BLaER1 treated with 17β-estradiol and CSF1 and Interleukin-3, amounts not matched to agents 10 nM and 100 nM (cell line): Measurements from ENCODE around the gene ALKBH8.
"Not testable (repeated sequence)": the region's sequence is repeated elsewhere in the genome, so short reads cannot be mapped to it uniquely, and the experiment has no call there.

Source experiments
- H3K27ac ChIP-seq, 11 experiments: shearing (Covaris generic); formaldehyde crosslinking; 2 replicates each; pipeline ENCODE4 v1.8.1; 2022
- H3K27me3 ChIP-seq, 11 experiments: shearing (Covaris generic); formaldehyde crosslinking; 2 replicates each; pipeline ENCODE4 v1.8.1; 2022
- H3K36me3 ChIP-seq, 11 experiments: shearing (Covaris generic); formaldehyde crosslinking; 2 replicates each; pipeline ENCODE4 v1.8.1; 2022
- H3K4me1 ChIP-seq, 10 experiments: shearing (Covaris generic); formaldehyde crosslinking; 2 replicates each; pipeline ENCODE4 v1.8.1; 2022
- H3K4me2 ChIP-seq, 11 experiments: shearing (Covaris generic); formaldehyde crosslinking; 2 replicates each; pipeline ENCODE4 v1.8.1; 2022
- H3K4me3 ChIP-seq, 10 experiments: shearing (Covaris generic); formaldehyde crosslinking; 2 replicates each; pipeline ENCODE4 v1.8.1; 2022
- H3K9ac ChIP-seq, 11 experiments: shearing (Covaris generic); formaldehyde crosslinking; 2 replicates each; pipeline ENCODE4 v1.8.1; 2022
- H3K9me3 ChIP-seq, 11 experiments: shearing (Covaris generic); formaldehyde crosslinking; replicated peaks in 1 of 11; 2 replicates each; pipeline ENCODE4 v1.8.1; 2022
- H4K20me1 ChIP-seq, 11 experiments: shearing (Covaris generic); formaldehyde crosslinking; 2 replicates each; pipeline ENCODE4 v1.8.1; 2022
- Cebpa-rat ChIP-seq, 11 experiments: shearing (Covaris generic); IDR thresholded peaks; 2 replicates each; pipeline ENCODE4 v1.8.1; 2022

Gene ALKBH8

DNA sequence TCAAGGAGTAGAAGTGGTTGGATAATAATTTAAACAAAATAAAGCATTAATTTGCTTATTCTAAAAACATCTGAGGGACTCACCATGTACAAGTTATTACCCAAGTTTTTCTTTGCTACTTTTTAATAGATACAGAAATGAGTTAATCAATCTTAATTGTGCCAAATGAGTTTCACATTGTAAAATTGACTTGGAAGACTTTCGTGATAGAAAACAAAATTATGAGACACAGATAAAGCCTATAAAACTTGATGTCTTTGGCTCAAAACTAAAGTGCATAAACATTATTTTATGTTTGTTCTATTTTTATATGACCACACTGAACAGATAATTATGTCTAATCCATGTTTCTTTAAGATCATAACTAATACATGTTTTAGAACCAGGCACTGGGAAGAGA, 97.8 kb downstream of the ALKBH8 start:
- Histone ChIP-seq H3K4me3 (no peak overlapping the region), H3K27me3 (no peaks in the 10 kb centered on the region), H4K20me1 (no peaks in the 10 kb centered on the region), H3K27ac (no peak overlapping the region), H3K4me2 (no peak overlapping the region), H3K9me3 (peaks cover 0 to 4% (median 0%) of the 10 kb centered on the region in 11 experiments; a peak in 2 of 22 replicates), H3K36me3 (no peaks in the 10 kb centered on the region), H3K4me1 (peaks cover 0 to 9% (median 6%) of the 10 kb centered on the region in 10 experiments; a peak in 11 of 20 replicates), H3K9ac (no peak overlapping the region)
- TF ChIP-seq Cebpa-rat (IDR thresholded peaks at IDR 0.05) = no peak

DNA sequence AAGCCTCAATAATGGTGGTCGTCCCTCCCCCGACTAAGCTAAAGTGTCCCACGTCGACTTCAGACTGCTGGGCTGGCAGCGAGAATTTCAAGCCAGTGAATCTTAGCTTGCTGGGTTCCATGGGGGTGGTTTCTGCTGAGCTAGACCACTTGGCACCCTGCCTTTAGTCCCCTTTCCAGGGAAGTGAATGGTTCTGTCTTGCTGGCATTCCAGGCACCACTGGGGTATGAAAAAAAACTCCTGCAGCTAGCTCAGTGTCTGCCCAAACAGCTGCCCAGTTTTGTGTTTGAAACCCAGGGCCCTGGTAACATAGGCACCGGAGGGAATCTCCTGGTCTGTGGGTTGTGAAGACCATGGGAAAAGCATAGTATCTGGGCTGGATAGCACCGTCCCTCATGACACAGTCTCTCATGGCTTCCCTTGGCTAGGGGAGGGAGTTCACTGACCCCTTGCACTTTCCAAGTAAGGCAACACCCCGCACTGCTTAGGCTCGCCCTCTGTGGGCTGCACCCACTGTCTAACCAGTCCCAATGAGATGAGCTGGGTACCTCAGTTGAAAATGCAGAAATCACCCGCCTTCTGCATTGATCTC, 99.2 kb downstream of the ALKBH8 start:
- H3K27me3 ChIP-seq, H3K36me3 ChIP-seq, H3K9ac ChIP-seq, H3K4me3 ChIP-seq, H3K4me2 ChIP-seq, H3K9me3 ChIP-seq, H4K20me1 ChIP-seq, H3K4me1 ChIP-seq, H3K27ac ChIP-seq: not testable (repeated sequence)

DNA sequence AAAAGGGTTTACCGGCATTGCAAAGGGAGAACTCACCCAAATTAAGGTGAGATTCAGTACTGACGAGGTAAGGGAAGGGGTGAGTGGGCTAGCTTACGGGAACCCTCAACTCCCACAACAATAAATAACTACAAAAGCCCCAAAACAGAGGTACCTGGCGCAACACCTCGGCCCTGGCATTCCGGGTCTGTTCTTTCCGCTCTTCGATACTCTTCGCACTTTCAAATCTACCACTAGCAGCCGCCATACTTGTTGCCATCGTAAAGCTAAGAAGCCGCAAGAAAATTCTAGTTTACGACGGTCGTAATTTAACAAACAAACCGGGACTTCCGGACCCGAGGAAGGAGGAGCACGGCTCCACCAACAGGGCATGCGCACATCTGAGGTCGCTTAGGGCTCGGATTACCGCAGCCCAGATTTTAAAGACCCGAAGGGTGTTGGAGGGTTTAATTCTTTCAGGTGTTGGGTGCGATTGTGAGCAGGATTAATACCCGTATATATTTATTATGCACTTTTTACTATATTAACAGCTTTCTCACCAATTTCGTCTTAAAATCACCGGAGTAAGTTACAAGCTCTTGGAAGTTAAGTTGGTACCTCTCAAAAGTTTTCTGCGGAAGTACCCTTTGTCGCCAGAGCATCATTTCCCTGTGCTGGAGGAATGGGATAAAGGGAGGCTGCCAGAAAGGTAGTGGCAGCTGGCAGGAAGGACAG, 107.8 kb downstream of the ALKBH8 start, which contains the start of gene CWF19L2:
CWF19L2 (minus strand) TSS at position 268 of the 714 bp plus-strand sequence; CDS start at position 259, 9 bp downstream.
- H3K36me3 ChIP-seq = peaks cover 15 to 32% (median 17%) of the 10 kb centered on the region in 11 experiments
- peaks cover 11 to 25% (median 17%) of the 10 kb centered on the region in 10 experiments for H3K4me1 ChIP-seq
- H3K9me3 ChIP-seq = no peaks in the 10 kb centered on the region
- peak within 1 kb of the TSS; percentile 79 to 91 (median 82) for H3K4me3 ChIP-seq
- H3K9ac ChIP-seq = peak within 1 kb of the TSS; percentile 82 to 88 (median 86)
- TF ChIP-seq Cebpa-rat (IDR thresholded peaks at IDR 0.05) = no peak
- peak within 1 kb of the TSS; percentile 73 to 88 (median 81) for H3K27ac ChIP-seq
- peaks cover 0 to 7% (median 0%) of the 10 kb centered on the region in 11 experiments; a peak in 2 of 22 replicates for H4K20me1 ChIP-seq
- H3K27me3 ChIP-seq = no peaks in the 10 kb centered on the region
- H3K4me2 ChIP-seq = peak within 1 kb of the TSS; percentile 78 to 91 (median 86)

DNA sequence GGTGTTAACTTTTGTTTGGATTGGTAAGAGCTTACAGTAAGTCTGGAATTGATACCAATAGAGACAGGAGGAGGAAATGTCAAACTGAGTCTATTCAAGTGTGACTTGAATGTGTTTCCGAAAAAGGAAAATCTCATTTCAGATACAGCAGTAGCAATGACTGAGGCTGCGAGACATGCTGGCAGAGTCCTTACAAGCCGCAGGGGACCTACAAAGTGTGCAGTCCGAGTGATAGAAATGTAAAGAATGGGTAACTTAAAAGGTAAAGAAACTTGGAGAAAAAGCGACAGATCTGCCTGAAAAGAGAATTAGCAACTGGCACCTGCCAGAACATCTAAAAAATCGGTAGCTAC, 108.4 kb downstream of the ALKBH8 start:
- peak overlapping the region; percentile 79 to 91 (median 82) for H3K4me3 ChIP-seq
- peak overlapping the region; percentile 73 to 91 (median 86) for H3K4me2 ChIP-seq
- peaks cover 11 to 25% (median 17%) of the 10 kb centered on the region in 10 experiments for H3K4me1 ChIP-seq
- peak overlapping the region; percentile 82 to 88 (median 86) for H3K9ac ChIP-seq
- TF ChIP-seq Cebpa-rat (IDR thresholded peaks at IDR 0.05) = no peak
- peaks cover 0 to 7% (median 0%) of the 10 kb centered on the region in 11 experiments; a peak in 2 of 22 replicates for H4K20me1 ChIP-seq
- H3K36me3 ChIP-seq = peaks cover 20 to 37% (median 22%) of the 10 kb centered on the region in 11 experiments
- no peaks in the 10 kb centered on the region for H3K27me3 ChIP-seq
- no peaks in the 10 kb centered on the region for H3K9me3 ChIP-seq
- H3K27ac ChIP-seq = peak overlapping the region; percentile 73 to 88 (median 81)

DNA sequence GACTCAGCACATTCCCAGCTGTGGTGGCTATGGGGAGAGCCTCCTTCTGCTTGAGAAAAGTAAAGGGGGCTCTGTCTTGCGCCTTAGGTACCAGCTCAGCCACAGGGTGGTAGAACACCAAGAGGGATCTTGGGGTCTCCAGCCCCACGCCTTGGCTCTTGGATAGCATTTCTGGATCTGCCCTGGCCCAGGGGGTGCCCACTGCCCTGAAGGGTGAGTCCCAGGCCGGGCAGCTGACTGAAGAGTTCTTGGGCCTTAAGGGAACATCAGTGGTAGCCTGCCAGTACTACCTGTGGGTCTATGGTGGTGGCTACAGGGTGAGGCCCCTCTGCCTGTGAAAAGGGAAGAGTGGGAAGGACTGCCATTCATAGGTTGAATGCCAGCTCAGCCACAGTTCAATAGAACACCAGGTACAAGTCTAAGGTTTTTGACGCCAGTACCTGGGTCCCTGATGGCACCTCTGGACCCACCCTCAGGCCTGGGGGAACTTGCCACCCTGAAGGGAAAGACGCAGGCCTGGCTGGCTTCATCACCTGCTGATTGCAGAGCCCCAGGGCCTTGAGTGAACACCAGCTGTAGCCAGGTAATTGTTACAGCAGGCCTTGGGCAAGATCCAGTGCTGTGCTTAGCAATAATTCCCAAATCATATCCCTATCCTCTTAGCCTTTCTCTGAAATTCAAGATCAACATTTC, 111.8 kb downstream of the ALKBH8 start:
- no peak overlapping the region for H3K4me2 ChIP-seq
- H3K4me1 ChIP-seq = peaks cover 11 to 25% (median 17%) of the 10 kb centered on the region in 10 experiments
- peaks cover 0 to 7% (median 0%) of the 10 kb centered on the region in 11 experiments; a peak in 3 of 22 replicates for H4K20me1 ChIP-seq
- peaks cover 23 to 56% (median 36%) of the 10 kb centered on the region in 11 experiments for H3K36me3 ChIP-seq
- H3K9ac ChIP-seq = no peak overlapping the region
- H3K4me3 ChIP-seq = no peak overlapping the region
- H3K9me3 ChIP-seq = no peaks in the 10 kb centered on the region
- no peak for TF ChIP-seq Cebpa-rat (IDR thresholded peaks at IDR 0.05)
- no peaks in the 10 kb centered on the region for H3K27me3 ChIP-seq
- H3K27ac ChIP-seq = no peak overlapping the region
